GM18870 (cell line): ENCODE measurements around the gene OTOG.

Experiments
- ATAC-seq: cut with Tn5 transposase; IDR thresholded peaks from one replicate; pipeline ENCODE4 v1.9.1; 2021; ENCODE audit warnings: moderate library complexity; ENCODE audit not compliant: unreplicated experiment

Gene OTOG

GRCh38 chr11:17547051-17547577 lies at the start of gene OTOG:
TSS of gene OTOG (plus strand) at chr11:17547259. CDS start at chr11:17547373, 114 bp downstream.
- ATAC-seq: no peak

- ATAC-seq: no peak
These were observed 49.0 kb upstream of the OTOG start for GRCh38 chr11:17498058-17498457.

GRCh38 chr11:17498475-17498874 lies 48.6 kb upstream of the OTOG start:
- ATAC-seq: no peak

GRCh38 chr11:17500673-17501072 lies 46.4 kb upstream of the OTOG start:
- no peak for ATAC-seq

GRCh38 chr11:17502630-17503029 lies 44.4 kb upstream of the OTOG start:
- ATAC-seq: no peak

- ATAC-seq: no peak
These were observed 42.5 kb upstream of the OTOG start for GRCh38 chr11:17504330-17505107.

GRCh38 chr11:17505146-17505545 lies 41.9 kb upstream of the OTOG start:
- no peak for ATAC-seq

- no peak for ATAC-seq
These were observed 40.7 kb upstream of the OTOG start for GRCh38 chr11:17506314-17506713.

- ATAC-seq: no peak
These were observed 40.1 kb upstream of the OTOG start for GRCh38 chr11:17506942-17507341.

GRCh38 chr11:17507773-17508172 lies 39.3 kb upstream of the OTOG start:
- no peak for ATAC-seq

GRCh38 chr11:17508306-17508705 lies 38.8 kb upstream of the OTOG start:
- ATAC-seq: no peak

- ATAC-seq: no peak
These were observed 38.3 kb upstream of the OTOG start for GRCh38 chr11:17508791-17509190.

GRCh38 chr11:17510507-17511206 lies 36.4 kb upstream of the OTOG start:
- ATAC-seq: no peak

- no peak for ATAC-seq
These were observed 35.5 kb upstream of the OTOG start for GRCh38 chr11:17511571-17511970.

GRCh38 chr11:17512101-17512500 lies 35.0 kb upstream of the OTOG start:
- no peak for ATAC-seq

- ATAC-seq: no peak
These were observed 33.2 kb upstream of the OTOG start for GRCh38 chr11:17513853-17514252.

GRCh38 chr11:17514476-17514875 lies 32.6 kb upstream of the OTOG start:
- ATAC-seq: no peak

GRCh38 chr11:17515443-17516176 lies 31.4 kb upstream of the OTOG start:
- no peak for ATAC-seq

GRCh38 chr11:17516551-17517150 lies 30.4 kb upstream of the OTOG start:
- ATAC-seq: no peak

GRCh38 chr11:17517186-17517585 lies 29.9 kb upstream of the OTOG start:
- ATAC-seq: no peak

GRCh38 chr11:17518366-17518765 lies 28.7 kb upstream of the OTOG start:
- no peak for ATAC-seq
